ENCODE data around the gene ARAP2. TPM values are rescaled to one million over a fixed set of nuclear protein-coding genes. Genes with fewer than 3 reads are reported as not detected.
A peak's percentile ranks its signal among the peaks of the same experiment; 100 is the strongest.

ARAP2 gene
- total RNA-seq, 2 experiments from 2014 or later, result 40.0 to 42.5 TPM

GRCh38 chr4:36206012-36206411 lies 38.3 kb downstream of the ARAP2 start:
- Mint-ChIP-seq H3K4me1 (peaks cover 47% of the 10 kb centered on the region), H3K27ac (no peak overlapping the region), H3K36me3 (ENCODE audit: low read depth) (peaks cover 44% of the 10 kb centered on the region), H3K4me3 (no peak overlapping the region), H3K27me3 (no peaks in the 10 kb centered on the region), H3K9me3 (ENCODE audit: low read depth) (no peaks in the 10 kb centered on the region)
- no peak for DNase-seq
- no peak for ATAC-seq
- intact Hi-C loops (cut with DNase I, micrococcal nuclease), result loop anchor here in 1 of 2 experiments (5.0 kb wide), 1 partner anchor 36 kb away; the partner anchor contains the start of gene ARAP2
- POLR2A ChIA-PET, result no interaction called here
- CTCF ChIA-PET, result interaction anchor here (0.7 to 1.6 kb wide), 2 partner anchors 14 to 29 kb away, joined by 3 read pairs; no protein-coding TSS in a partner anchor

DNA sequence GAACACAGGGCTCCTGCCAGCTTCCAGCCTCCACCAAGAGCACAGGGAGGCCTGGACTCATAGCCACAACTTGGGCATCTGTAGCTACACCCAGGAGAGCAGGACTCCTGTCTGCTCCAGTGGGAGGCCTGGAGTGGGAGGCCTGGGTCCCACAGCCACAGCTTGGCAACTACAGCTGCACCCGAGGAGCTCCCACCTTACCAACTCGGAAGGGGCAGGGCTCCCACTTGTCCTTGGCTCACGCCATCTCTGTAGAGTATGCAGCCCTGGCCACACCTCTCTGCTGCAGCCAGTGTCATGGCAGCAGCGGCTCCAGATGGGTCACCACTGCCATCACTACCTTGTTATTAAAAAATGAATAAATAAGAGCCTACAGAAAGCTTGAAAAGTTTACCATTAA lies 45.5 kb downstream of the ARAP2 start:
- ATAC-seq (no peak), DNase-seq (no peak)
- Mint-ChIP-seq H3K4me3 (no peak overlapping the region), H3K4me1 (peaks cover 13% of the 10 kb centered on the region), H3K27ac (no peak overlapping the region), H3K27me3 (no peaks in the 10 kb centered on the region), H3K9me3 (ENCODE audit: low read depth) (no peaks in the 10 kb centered on the region), H3K36me3 (ENCODE audit: low read depth) (peaks cover 7% of the 10 kb centered on the region)
- CTCF ChIA-PET, result interaction anchor here (1.2 kb wide), 1 partner anchor 121 kb away, joined by 5 read pairs; no protein-coding TSS in a partner anchor
- POLR2A ChIA-PET, result no interaction called here
- intact Hi-C loops (cut with DNase I, micrococcal nuclease), result no loop called here

- H3K9me3 Mint-ChIP-seq (ENCODE audit: low read depth), result no peaks in the 10 kb centered on the region
- H3K27me3 Mint-ChIP-seq, result no peaks in the 10 kb centered on the region
- peaks cover 9% of the 10 kb centered on the region for H3K4me1 Mint-ChIP-seq
- no peak overlapping the region for H3K27ac Mint-ChIP-seq
- CTCF ChIA-PET, result interaction anchor here (1.2 kb wide), 1 partner anchor 120 kb away, joined by 5 read pairs; no protein-coding TSS in a partner anchor
- DNase-seq (no peak), ATAC-seq (no peak)
- no peak overlapping the region for H3K4me3 Mint-ChIP-seq
- POLR2A ChIA-PET, result no interaction called here
- H3K36me3 Mint-ChIP-seq (ENCODE audit: low read depth), result peaks cover 3% of the 10 kb centered on the region
- intact Hi-C loops (cut with DNase I, micrococcal nuclease), result no loop called here
These were observed 46.1 kb downstream of the ARAP2 start for GRCh38 chr4:36198068-36198808.

GRCh38 chr4:36197501-36197900 lies 46.8 kb downstream of the ARAP2 start:
- Mint-ChIP-seq H3K4me3 (no peak overlapping the region), H3K27ac (no peak overlapping the region), H3K36me3 (ENCODE audit: low read depth) (peaks cover 7% of the 10 kb centered on the region), H3K27me3 (no peaks in the 10 kb centered on the region), H3K4me1 (peaks cover 9% of the 10 kb centered on the region), H3K9me3 (ENCODE audit: low read depth) (no peaks in the 10 kb centered on the region)
- POLR2A ChIA-PET, result no interaction called here
- DNase-seq, result no peak
- no peak for ATAC-seq
- intact Hi-C loops (cut with DNase I, micrococcal nuclease), result no loop called here
- CTCF ChIA-PET, result no interaction called here

DNA sequence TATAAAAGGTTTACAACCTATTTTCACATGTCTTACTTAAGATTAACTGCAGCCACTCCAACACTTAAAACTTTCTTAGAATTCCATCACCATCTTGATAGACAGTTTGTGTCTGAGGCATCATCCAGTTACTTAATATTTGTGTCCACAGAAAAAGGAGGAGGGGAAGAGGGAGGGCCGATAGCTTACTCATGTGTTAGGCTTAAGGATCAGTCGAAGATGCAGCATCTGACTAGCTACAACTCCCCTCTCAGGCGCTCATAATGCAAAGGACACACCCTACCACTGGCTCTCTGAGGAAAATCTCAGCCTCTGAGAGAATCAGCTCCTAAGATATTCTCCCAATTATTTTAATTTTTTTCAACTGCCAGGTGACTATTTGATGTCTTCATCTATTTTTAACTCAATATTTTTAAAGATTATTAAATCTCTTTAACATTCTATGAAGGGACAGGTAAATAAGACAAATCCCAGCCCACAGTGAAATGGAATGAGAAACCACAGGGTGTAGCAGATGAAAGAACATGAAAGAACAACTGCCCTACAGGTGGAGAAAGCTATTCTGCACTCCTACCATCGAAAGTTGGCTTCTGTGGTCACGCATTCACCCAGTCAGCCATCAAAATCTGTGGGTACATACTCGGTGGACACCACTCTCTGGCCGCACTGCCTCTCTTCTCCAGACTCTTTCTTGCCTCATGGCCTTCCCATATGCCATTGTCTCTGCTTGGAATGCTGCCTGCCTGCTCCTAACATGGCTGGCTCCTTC lies 48.0 kb downstream of the ARAP2 start:
- ChIA-PET POLR2A (no interaction called here), CTCF (interaction anchor here (0.6 to 0.7 kb wide), 2 partner anchors 15 to 58 kb away, joined by 3 to 4 read pairs; no protein-coding TSS in a partner anchor)
- no peak overlapping the region for H3K27ac Mint-ChIP-seq
- ATAC-seq, result no peak
- peaks cover 11% of the 10 kb centered on the region for H3K36me3 Mint-ChIP-seq (ENCODE audit: low read depth)
- intact Hi-C loops (cut with DNase I, micrococcal nuclease), result no loop called here
- no peaks in the 10 kb centered on the region for H3K9me3 Mint-ChIP-seq (ENCODE audit: low read depth)
- DNase-seq, result no peak
- peaks cover 9% of the 10 kb centered on the region for H3K4me1 Mint-ChIP-seq
- no peak overlapping the region for H3K4me3 Mint-ChIP-seq
- no peaks in the 10 kb centered on the region for H3K27me3 Mint-ChIP-seq

- ATAC-seq, result peak; percentile 30
- CTCF ChIA-PET, result interaction anchor here (1.1 kb wide), 1 partner anchor 28 kb away, joined by 3 read pairs; no protein-coding TSS in a partner anchor
- Mint-ChIP-seq H3K9me3 (ENCODE audit: low read depth) (no peaks in the 10 kb centered on the region), H3K36me3 (ENCODE audit: low read depth) (peaks cover 13% of the 10 kb centered on the region), H3K4me3 (no peak overlapping the region), H3K4me1 (peaks cover 25% of the 10 kb centered on the region), H3K27me3 (no peaks in the 10 kb centered on the region), H3K27ac (no peak overlapping the region)
- POLR2A ChIA-PET, result no interaction called here
- no peak for DNase-seq
- intact Hi-C loops (cut with DNase I, micrococcal nuclease), result loop anchor here in 1 of 2 experiments (5.0 kb wide), 1 partner anchor 49 kb away; the partner anchor contains the start of gene ARAP2
These were observed 51.4 kb downstream of the ARAP2 start for GRCh38 chr4:36192922-36193321.

GRCh38 chr4:36189511-36190226 lies 54.6 kb downstream of the ARAP2 start:
- Mint-ChIP-seq H3K4me3 (no peak overlapping the region), H3K27me3 (no peaks in the 10 kb centered on the region), H3K36me3 (ENCODE audit: low read depth) (peaks cover 20% of the 10 kb centered on the region), H3K27ac (peak overlapping the region; percentile 16), H3K9me3 (ENCODE audit: low read depth) (no peaks in the 10 kb centered on the region), H3K4me1 (peaks cover 16% of the 10 kb centered on the region)
- intact Hi-C loops (cut with DNase I, micrococcal nuclease), result loop anchor here in 1 of 2 experiments (5.0 kb wide), 1 partner anchor 53 kb away; the partner anchor contains the start of gene ARAP2
- DNase-seq (no peak), ATAC-seq (peak; percentile 78)
- CTCF ChIA-PET, result interaction anchor here (0.8 to 1.1 kb wide), 2 partner anchors 49 to 187 kb away, joined by 3 read pairs; no protein-coding TSS in a partner anchor
- POLR2A ChIA-PET, result no interaction called here

DNA sequence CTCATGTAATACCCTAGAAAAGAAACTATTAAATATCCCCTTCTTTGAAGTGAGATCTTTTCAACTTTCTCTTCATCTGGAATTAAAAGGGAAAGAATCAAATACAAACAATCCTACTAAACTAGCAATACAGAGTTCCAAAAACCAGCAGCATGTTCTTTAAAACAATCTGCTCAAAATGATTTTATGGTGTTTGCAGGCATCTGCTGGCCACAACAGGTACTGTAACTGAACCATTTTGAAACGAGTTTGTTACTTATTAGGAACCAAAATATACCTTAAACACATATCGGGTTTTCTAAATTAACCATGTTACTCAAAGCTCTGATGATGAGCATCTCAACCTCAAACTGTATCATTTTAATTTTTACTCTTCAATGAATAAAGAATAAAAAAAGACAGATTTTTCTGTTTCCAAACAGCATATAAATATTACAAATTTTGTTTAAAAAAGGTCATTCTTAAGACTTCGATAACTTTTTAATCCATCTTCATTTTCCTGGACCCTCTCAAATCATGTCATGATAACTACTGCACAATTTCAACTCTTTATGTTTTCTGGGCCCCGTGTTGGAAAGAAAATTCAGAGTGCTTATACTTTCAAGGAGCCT lies 56.5 kb downstream of the ARAP2 start:
- ATAC-seq, result no peak
- ChIA-PET POLR2A (no interaction called here), CTCF (interaction anchor here (1.1 to 1.2 kb wide), 2 partner anchors 151 to 180 kb away, joined by 3 read pairs; no protein-coding TSS in a partner anchor)
- no peak for DNase-seq
- H3K36me3 Mint-ChIP-seq (ENCODE audit: low read depth), result peaks cover 18% of the 10 kb centered on the region
- H3K4me1 Mint-ChIP-seq, result peaks cover 16% of the 10 kb centered on the region
- H3K27me3 Mint-ChIP-seq, result no peaks in the 10 kb centered on the region
- H3K4me3 Mint-ChIP-seq, result no peak overlapping the region
- H3K27ac Mint-ChIP-seq, result no peak overlapping the region
- no peaks in the 10 kb centered on the region for H3K9me3 Mint-ChIP-seq (ENCODE audit: low read depth)
- intact Hi-C loops (cut with DNase I, micrococcal nuclease), result no loop called here

DNA sequence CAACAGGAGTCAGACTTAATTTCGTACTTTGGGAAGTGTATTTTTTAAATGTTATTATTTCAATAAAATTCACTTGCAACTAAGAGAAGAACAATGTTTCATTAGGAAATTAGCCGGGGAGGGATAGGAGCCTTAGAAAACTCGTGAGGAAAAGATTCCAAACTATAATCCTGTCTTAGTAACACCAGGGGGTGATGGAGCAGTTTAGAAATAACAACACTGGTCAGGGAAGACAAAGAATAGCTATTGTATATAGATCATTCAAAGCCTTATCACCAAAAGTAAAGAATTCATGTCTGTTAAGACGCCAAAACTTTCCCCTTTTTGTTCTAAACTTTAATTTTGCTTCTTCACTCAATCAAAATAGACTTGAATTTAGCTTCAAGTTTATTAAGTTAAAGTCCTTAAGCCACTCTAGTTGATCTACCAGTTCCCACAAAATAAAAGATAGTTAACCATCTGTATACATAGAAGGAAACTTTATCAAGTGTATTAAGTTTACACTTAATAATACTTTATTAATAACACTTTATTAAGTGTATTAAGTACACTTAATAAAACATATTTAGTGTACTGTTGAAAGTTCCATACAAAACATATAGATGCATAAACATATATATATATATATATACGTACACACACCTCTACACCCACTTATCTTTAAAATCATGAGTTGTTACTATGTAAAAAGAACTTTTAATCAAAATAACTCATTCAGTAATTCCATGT lies 60.5 kb downstream of the ARAP2 start:
- Mint-ChIP-seq H3K9me3 (ENCODE audit: low read depth) (no peaks in the 10 kb centered on the region), H3K27me3 (no peaks in the 10 kb centered on the region), H3K36me3 (ENCODE audit: low read depth) (peaks cover 21% of the 10 kb centered on the region), H3K27ac (no peak overlapping the region), H3K4me3 (no peak overlapping the region), H3K4me1 (peaks cover 3% of the 10 kb centered on the region)
- no peak for ATAC-seq
- ChIA-PET POLR2A (no interaction called here), CTCF (no interaction called here)
- DNase-seq, result no peak
- intact Hi-C loops (cut with DNase I, micrococcal nuclease), result no loop called here

- intact Hi-C loops (cut with DNase I, micrococcal nuclease), result no loop called here
- ATAC-seq (no peak), DNase-seq (no peak)
- Mint-ChIP-seq H3K4me3 (no peak overlapping the region), H3K36me3 (ENCODE audit: low read depth) (peaks cover 26% of the 10 kb centered on the region), H3K4me1 (peaks cover 3% of the 10 kb centered on the region), H3K9me3 (ENCODE audit: low read depth) (no peaks in the 10 kb centered on the region), H3K27ac (no peak overlapping the region), H3K27me3 (no peaks in the 10 kb centered on the region)
- ChIA-PET CTCF (no interaction called here), POLR2A (no interaction called here)
These were observed 61.1 kb downstream of the ARAP2 start for GRCh38 chr4:36183232-36183631.

Measured in activated CD4-positive, alpha-beta T cell treated with anti-CD3 and anti-CD28 coated beads for 36 hours (primary cell).